Thyroid gland (tissue), 4 donors: ENCODE data around the gene C19orf38. TPM values are rescaled to one million over a fixed set of nuclear protein-coding genes. Genes with fewer than 3 reads are reported as not detected.

Source experiments
- DNase-seq, 2 donors: peaks; one replicate each; pipeline ENCODE4 v3.0.0-alpha.2; 2019
- H3K27ac ChIP-seq, 3 donors: fragments of 200-600 bp; sonication (generic); 1 replicate in 2 of 3; 2 replicates in 1 of 3; pipeline ENCODE4 v1.5.1; 2016 to 2019; ENCODE audit warnings: mild to moderate bottlenecking in 1 of 3, moderate library complexity in 1 of 3
- H3K27me3 ChIP-seq: fragments of 200-600 bp; sonication (generic); one replicate; pipeline ENCODE4 v1.5.1; 2019
- H3K36me3 ChIP-seq, 2 donors: fragments of 200-600 bp; sonication (generic); one replicate each; pipeline ENCODE4 v1.5.1; 2016 to 2019
- H3K4me1 ChIP-seq, 2 donors: fragments of 200-600 bp; sonication (generic); one replicate each; pipeline ENCODE4 v1.5.1; 2017 to 2019
- H3K4me3 ChIP-seq, 3 donors: fragments of 200-600 bp; sonication (generic); replicated peaks in 1 of 3; 1 replicate in 2 of 3; 2 replicates in 1 of 3; pipeline ENCODE4 v1.5.1; 2016; ENCODE audit warnings: mild to moderate bottlenecking in 1 of 3
- H3K9me3 ChIP-seq: fragments of 200-600 bp; sonication (generic); one replicate; pipeline ENCODE4 v1.5.1; 2017
- CTCF ChIP-seq, 6 experiments: fragments of 200-600 bp in 3 of 6; fragments of 450-650 bp in 3 of 6; sonication (generic) in 3 of 6; IDR thresholded peaks; one replicate each; pipeline ENCODE4 v1.5.1; 2016 to 2019; ENCODE audit warnings: antibody characterized with exemption in 6 of 6, mild to moderate bottlenecking in 2 of 6, inconsistent platforms in 1 of 6, moderate library complexity in 1 of 6
- POLR2A ChIP-seq, 2 donors: fragments of 450-650 bp; IDR thresholded peaks; one replicate each; pipeline ENCODE4 v1.6.1; 2017; ENCODE audit warnings: antibody characterized with exemption in 2 of 2, mild to moderate bottlenecking in 2 of 2, moderate library complexity in 1 of 2
- WGBS, 2 donors: methylation state at CpG; one replicate each; pipeline ENCODE4 v1.1.5; 2017; 5-methylcytosine and 5-hydroxymethylcytosine counted together
- intact Hi-C: fragments of 100-400 bp; cut with DNase I; formaldehyde crosslinking; loops from one replicate; pipeline ENCODE4 v1.15.1; 2023
- total RNA-seq, 4 donors: library from RNA; depleted of rRNA; stranded (reverse); fragments of >200 nt; gene quantifications; one replicate each; pipeline ENCODE4 v1.2.3, GENCODE V29; 2016

Gene C19orf38
- total RNA-seq, 4 donors from 2014 or later = 1.5 to 1.7 TPM; not detected in 2

- H3K36me3 ChIP-seq = no peaks in the 10 kb centered on the region
- no peaks in the 10 kb centered on the region for H3K27me3 ChIP-seq
- WGBS, 2 donors = 79 to 83% methylated on average over 17 to 19 of the region's 21 CpGs
- H3K27ac ChIP-seq = no peak overlapping the region
- H3K4me1 ChIP-seq = no peaks in the 10 kb centered on the region
- no peak for DNase-seq
- TF ChIP-seq CTCF (IDR thresholded peaks at IDR 0.05) (no peak), POLR2A (IDR thresholded peaks at IDR 0.05) (no peak)
- no peaks in the 10 kb centered on the region for H3K9me3 ChIP-seq
- intact Hi-C loops = no loop called here
- no peak overlapping the region for H3K4me3 ChIP-seq
Observed at GRCh38 chr19:10891405-10892086, 43.3 kb downstream of the C19orf38 start.

- Histone ChIP-seq H3K9me3 (no peaks in the 10 kb centered on the region), H3K36me3 (no peaks in the 10 kb centered on the region), H3K27ac (no peak overlapping the region), H3K4me3 (no peak overlapping the region), H3K27me3 (no peaks in the 10 kb centered on the region), H3K4me1 (peaks cover 0 to 3% of the 10 kb centered on the region in 2 donors)
- no peak for TF ChIP-seq CTCF (IDR thresholded peaks at IDR 0.05)
- no peak for TF ChIP-seq POLR2A (IDR thresholded peaks at IDR 0.05)
- intact Hi-C loops = no loop called here
- DNase-seq = no peak
- 92 to 94% methylated on average over 5 to 13 of the region's 13 CpGs for WGBS, 2 donors
Observed at GRCh38 chr19:10892256-10892655, 44.0 kb downstream of the C19orf38 start.

- Histone ChIP-seq H3K36me3 (no peaks in the 10 kb centered on the region), H3K4me1 (peaks cover 0 to 15% of the 10 kb centered on the region in 2 donors), H3K4me3 (no peak overlapping the region), H3K27me3 (no peaks in the 10 kb centered on the region), H3K27ac (no peak overlapping the region), H3K9me3 (no peaks in the 10 kb centered on the region)
- intact Hi-C loops = no loop called here
- TF ChIP-seq CTCF (IDR thresholded peaks at IDR 0.05) (no peak), POLR2A (IDR thresholded peaks at IDR 0.05) (no peak)
- no peak for DNase-seq
- WGBS, 2 donors = 91 to 93% methylated on average over 7 of the region's 7 CpGs
Observed at GRCh38 chr19:10894911-10895213, 46.6 kb downstream of the C19orf38 start.

- no peaks in the 10 kb centered on the region for H3K27me3 ChIP-seq
- WGBS, 2 donors = 84 to 98% methylated on average over 4 to 5 of the region's 6 CpGs
- H3K4me3 ChIP-seq = no peak overlapping the region
- H3K36me3 ChIP-seq = no peaks in the 10 kb centered on the region
- H3K27ac ChIP-seq = no peak overlapping the region
- DNase-seq = no peak
- no peak for TF ChIP-seq POLR2A (IDR thresholded peaks at IDR 0.05)
- intact Hi-C loops = no loop called here
- H3K4me1 ChIP-seq = peaks cover 0 to 15% of the 10 kb centered on the region in 2 donors
- H3K9me3 ChIP-seq = no peaks in the 10 kb centered on the region
Observed at GRCh38 chr19:10895363-10895762, 47.1 kb downstream of the C19orf38 start.

- H3K9me3 ChIP-seq = no peaks in the 10 kb centered on the region
- no peaks in the 10 kb centered on the region for H3K27me3 ChIP-seq
- H3K4me3 ChIP-seq = no peak overlapping the region
- intact Hi-C loops = no loop called here
- peaks cover 0 to 15% of the 10 kb centered on the region in 2 donors for H3K4me1 ChIP-seq
- WGBS, 2 donors = 79 to 86% methylated on average over 12 of the region's 12 CpGs
- no peak overlapping the region for H3K27ac ChIP-seq
- DNase-seq = no peak
- TF ChIP-seq CTCF (IDR thresholded peaks at IDR 0.05) (no peak), POLR2A (IDR thresholded peaks at IDR 0.05) (no peak)
- no peaks in the 10 kb centered on the region for H3K36me3 ChIP-seq
Observed at GRCh38 chr19:10895920-10896319, 47.7 kb downstream of the C19orf38 start.
